DND-41 (cell line): ENCODE data around the gene RSPO3.

ENCODE experiments used
- ATAC-seq: fragments of 200-7000 bp; cut with Tn5 transposase; 3 replicates; pipeline ENCODE4 v1.9.1; 2021; ENCODE audit warnings: low read depth; ENCODE audit not compliant: insufficient read depth
- DNase-seq: peaks from one replicate; pipeline ENCODE4 v3.0.0-alpha.2; 2020
- H2AFZ ChIP-seq: 2 replicates; pipeline ENCODE4 v1.6.0; 2012; ENCODE audit warnings: low read depth, low read length
- H3K27ac ChIP-seq: 2 replicates; pipeline ENCODE4 v1.5.1; 2012; ENCODE audit warnings: low read length, inconsistent platforms
- H3K27me3 ChIP-seq: fragments of 200-600 bp; sonication (generic); 2 replicates; pipeline ENCODE4 v1.6.0; 2012; ENCODE audit warnings: low read length, mild to moderate bottlenecking, inconsistent platforms; ENCODE audit not compliant: insufficient read depth, poor library complexity
- H3K36me3 ChIP-seq: 2 replicates; pipeline ENCODE4 v1.5.1; 2012; ENCODE audit warnings: low read length, inconsistent platforms; ENCODE audit not compliant: insufficient read depth
- H3K4me1 ChIP-seq: 2 replicates; pipeline ENCODE4 v1.5.1; 2012; ENCODE audit warnings: mild to moderate bottlenecking, low read length; ENCODE audit not compliant: insufficient read depth
- H3K4me2 ChIP-seq: 2 replicates; pipeline ENCODE4 v1.6.0; 2012; ENCODE audit warnings: mild to moderate bottlenecking, moderate library complexity, low read length, inconsistent platforms; ENCODE audit not compliant: insufficient read depth
- H3K4me3 ChIP-seq, 2 experiments: fragments of 200-600 bp in 1 of 2; shearing (Covaris generic) in 1 of 2; 2 replicates each; pipeline ENCODE4 v1.5.1; 2012 to 2016; ENCODE audit warnings: inconsistent platforms in 2 of 2, low read length in 2 of 2, mild to moderate bottlenecking in 2 of 2, low read depth in 1 of 2, moderate library complexity in 1 of 2
- H3K79me2 ChIP-seq: 2 replicates; pipeline ENCODE4 v1.6.0; 2012; ENCODE audit warnings: low read length, inconsistent platforms; ENCODE audit not compliant: insufficient read depth
- H3K9ac ChIP-seq: 2 replicates; pipeline ENCODE4 v1.6.0; 2012; ENCODE audit warnings: low read depth, mild to moderate bottlenecking, inconsistent platforms, low read length, moderate library complexity
- H3K9me3 ChIP-seq: 2 replicates; pipeline ENCODE4 v1.5.1; 2012; ENCODE audit warnings: low read length, moderate library complexity, mild to moderate bottlenecking, inconsistent platforms; ENCODE audit not compliant: insufficient read depth, severe bottlenecking
- H4K20me1 ChIP-seq: 2 replicates; pipeline ENCODE4 v1.6.0; 2012; ENCODE audit warnings: low read length; ENCODE audit not compliant: insufficient read depth
- CTCF ChIP-seq: IDR thresholded peaks from 2 replicates; pipeline ENCODE4 v1.5.1; 2012; ENCODE audit warnings: borderline replicate concordance, low read length, moderate library complexity, mild to moderate bottlenecking; ENCODE audit not compliant: poor library complexity, severe bottlenecking; ENCODE audit errors: extremely low read depth
- EZH2 ChIP-seq: IDR thresholded peaks from 3 replicates; pipeline ENCODE4 v1.6.1; 2012; ENCODE audit warnings: borderline replicate concordance, low read depth, mild to moderate bottlenecking, moderate library complexity, low read length, inconsistent platforms; ENCODE audit not compliant: severe bottlenecking

RSPO3 gene

GRCh38 chr6:127120787-127121636 is 2.5 kb downstream of the RSPO3 start:
- no peak for ATAC-seq
- H2AFZ ChIP-seq = no peak overlapping the region
- H3K4me3 ChIP-seq = no peak overlapping the region

GRCh38 chr6:127121637-127121960 is 3.1 kb downstream of the RSPO3 start:
- DNase-seq (no peak), ATAC-seq (no peak)
- no peak overlapping the region for H3K27ac ChIP-seq
- no peaks in the 10 kb centered on the region for H3K36me3 ChIP-seq
- no peaks in the 10 kb centered on the region for H3K27me3 ChIP-seq
- no peaks in the 10 kb centered on the region for H3K4me1 ChIP-seq
- no peak overlapping the region for H3K4me2 ChIP-seq
- peaks cover 2% of the 10 kb centered on the region for H3K9me3 ChIP-seq
- no peaks in the 10 kb centered on the region for H4K20me1 ChIP-seq
- no peak overlapping the region for H3K4me3 ChIP-seq
- H3K79me2 ChIP-seq = no peaks in the 10 kb centered on the region
- no peak overlapping the region for H2AFZ ChIP-seq
- TF ChIP-seq EZH2 = no peak
- TF ChIP-seq CTCF = no peak
- H3K9ac ChIP-seq = no peak overlapping the region

More at GRCh38 chr6:127120787-127121636, 2.5 kb downstream of the RSPO3 start:
- no peak overlapping the region for H3K27ac ChIP-seq
- H3K9me3 ChIP-seq = peaks cover 2% of the 10 kb centered on the region
- no peak overlapping the region for H3K9ac ChIP-seq
- TF ChIP-seq EZH2 (no peak), CTCF (no peak)
- H3K36me3 ChIP-seq = no peaks in the 10 kb centered on the region
- no peaks in the 10 kb centered on the region for H3K79me2 ChIP-seq
- no peaks in the 10 kb centered on the region for H4K20me1 ChIP-seq
- no peak overlapping the region for H3K4me2 ChIP-seq
- no peaks in the 10 kb centered on the region for H3K27me3 ChIP-seq
- DNase-seq = no peak
- H3K4me1 ChIP-seq = no peaks in the 10 kb centered on the region

- Histone ChIP-seq H3K4me1 (no peaks in the 10 kb centered on the region), H3K9me3 (peaks cover 2% of the 10 kb centered on the region), H3K4me2 (no peak overlapping the region), H3K79me2 (no peaks in the 10 kb centered on the region), H3K27me3 (no peaks in the 10 kb centered on the region), H3K36me3 (no peaks in the 10 kb centered on the region), H3K27ac (no peak overlapping the region), H3K4me3 (no peak overlapping the region), H4K20me1 (no peaks in the 10 kb centered on the region), H2AFZ (no peak overlapping the region), H3K9ac (no peak overlapping the region)
- ATAC-seq = no peak
- TF ChIP-seq EZH2 = no peak
- no peak for TF ChIP-seq CTCF
- DNase-seq = no peak
Measured at GRCh38 chr6:127124172-127124571, 5.7 kb downstream of the RSPO3 start.
